ENCODE results near the gene CFAP57.

- TF ChIP-seq CTCF (IDR thresholded peaks at IDR 0.05; ENCODE audit: control extremely low read depth in 1 of 3, insufficient read depth in 1 of 3, low read depth in 1 of 3, low read length in 3 of 3) (no peak), POLR2AphosphoS5 (IDR thresholded peaks at IDR 0.05; ENCODE audit: low read depth, low read length) (no peak), KDM1A (IDR thresholded peaks at IDR 0.05; ENCODE audit: borderline replicate concordance, low read length) (peak; percentile 78; the same call in 1 of the 2 replicates), POLR2A (IDR thresholded peaks at IDR 0.05; ENCODE audit: control extremely low read depth in 1 of 2, low read depth in 2 of 2, low read length in 2 of 2) (no peak), SP1 (IDR thresholded peaks at IDR 0.05; ENCODE audit: low read depth, low read length) (no peak), GABPA (IDR thresholded peaks at IDR 0.05; ENCODE audit: borderline replicate concordance, insufficient read depth, low read length) (no peak)
Observed at GRCh38 chr1:43184388-43184787, 12.3 kb downstream of the CFAP57 start.

Data from H1 (cell line).